GM12874 (cell line): Measurements from ENCODE around the gene ATP11A.

ENCODE experiments used
- CTCF ChIP-seq: IDR thresholded peaks from 2 replicates; pipeline ENCODE4 v1.5.1; 2011; ENCODE audit warnings: low read depth, mild to moderate bottlenecking, control low read depth, low read length, moderate library complexity; ENCODE audit not compliant: insufficient read depth

The ATP11A gene

GRCh38 chr13:112888238-112889111 is 198.6 kb downstream of the ATP11A start:
- TF ChIP-seq CTCF: no peak

- no peak for TF ChIP-seq CTCF
Observed at GRCh38 chr13:112889351-112890290, 199.8 kb downstream of the ATP11A start.

GRCh38 chr13:112890316-112891145 is 200.7 kb downstream of the ATP11A start:
- no peak for TF ChIP-seq CTCF

- TF ChIP-seq CTCF: no peak
Observed at GRCh38 chr13:112891477-112892401, 201.9 kb downstream of the ATP11A start.

- TF ChIP-seq CTCF: no peak
Observed at GRCh38 chr13:112892426-112893206, 202.8 kb downstream of the ATP11A start.

- no peak for TF ChIP-seq CTCF
Observed at GRCh38 chr13:112893207-112893569, 203.3 kb downstream of the ATP11A start.
